GM18858 (cell line): Measurements from ENCODE around the gene F8.

ENCODE experiments used
- ATAC-seq: cut with Tn5 transposase; IDR thresholded peaks from one replicate; pipeline ENCODE4 v1.9.1; 2021; ENCODE audit not compliant: unreplicated experiment

Gene F8

DNA sequence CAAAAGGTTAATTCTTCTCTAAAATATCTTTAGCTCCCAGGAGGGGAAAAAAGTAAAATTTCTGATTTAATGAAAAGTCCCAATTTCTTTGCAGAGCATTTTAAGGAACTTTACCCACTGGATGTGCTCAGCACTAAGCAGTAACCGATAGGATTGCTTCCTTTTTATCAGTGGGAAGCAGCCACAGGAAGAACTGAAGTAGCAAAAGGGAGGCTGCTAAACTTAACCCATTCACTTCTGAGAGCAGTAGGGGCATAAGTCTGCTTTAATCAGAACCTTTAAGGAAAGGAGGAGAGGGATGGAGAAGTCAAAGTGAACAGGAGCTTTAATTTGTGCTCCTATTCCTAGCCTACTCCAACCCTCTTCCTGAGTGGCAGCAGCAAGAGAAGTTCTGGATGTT lies at the start of gene F8:
F8 (minus strand) TSS at position 139 of the 400 bp plus-strand sequence. CDS start 171 bp downstream, outside the sequence.
- no peak for ATAC-seq

DNA sequence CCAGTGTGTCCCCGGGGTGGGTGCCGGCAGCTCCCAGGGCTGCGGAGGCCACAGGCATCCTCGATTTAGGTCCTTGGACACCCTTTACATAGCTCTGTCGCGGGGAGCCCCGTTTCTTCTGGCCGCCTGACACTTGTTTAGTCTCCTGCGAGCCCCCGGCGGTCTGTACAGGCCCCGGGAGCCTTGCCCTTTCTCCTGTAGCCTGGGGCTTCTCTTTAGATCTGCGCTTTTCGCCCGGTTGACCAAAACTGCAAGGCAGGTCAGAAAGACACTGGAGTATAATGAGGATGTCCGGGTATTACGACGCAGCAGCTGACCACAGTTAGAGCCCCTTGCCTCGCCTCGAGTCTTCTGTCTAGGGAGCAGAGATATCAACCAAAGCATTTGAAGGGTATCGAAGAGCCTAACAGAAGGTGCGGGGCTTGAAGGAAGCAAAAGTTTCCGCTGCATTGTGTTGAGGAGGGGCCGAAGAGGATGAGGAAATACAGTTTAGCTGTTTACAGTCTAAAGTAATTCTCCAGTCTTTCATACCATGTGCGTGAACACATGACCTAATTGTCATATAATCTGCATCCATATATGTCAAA lies 49.3 kb upstream of the F8 start:
- peak; percentile 3 for ATAC-seq

DNA sequence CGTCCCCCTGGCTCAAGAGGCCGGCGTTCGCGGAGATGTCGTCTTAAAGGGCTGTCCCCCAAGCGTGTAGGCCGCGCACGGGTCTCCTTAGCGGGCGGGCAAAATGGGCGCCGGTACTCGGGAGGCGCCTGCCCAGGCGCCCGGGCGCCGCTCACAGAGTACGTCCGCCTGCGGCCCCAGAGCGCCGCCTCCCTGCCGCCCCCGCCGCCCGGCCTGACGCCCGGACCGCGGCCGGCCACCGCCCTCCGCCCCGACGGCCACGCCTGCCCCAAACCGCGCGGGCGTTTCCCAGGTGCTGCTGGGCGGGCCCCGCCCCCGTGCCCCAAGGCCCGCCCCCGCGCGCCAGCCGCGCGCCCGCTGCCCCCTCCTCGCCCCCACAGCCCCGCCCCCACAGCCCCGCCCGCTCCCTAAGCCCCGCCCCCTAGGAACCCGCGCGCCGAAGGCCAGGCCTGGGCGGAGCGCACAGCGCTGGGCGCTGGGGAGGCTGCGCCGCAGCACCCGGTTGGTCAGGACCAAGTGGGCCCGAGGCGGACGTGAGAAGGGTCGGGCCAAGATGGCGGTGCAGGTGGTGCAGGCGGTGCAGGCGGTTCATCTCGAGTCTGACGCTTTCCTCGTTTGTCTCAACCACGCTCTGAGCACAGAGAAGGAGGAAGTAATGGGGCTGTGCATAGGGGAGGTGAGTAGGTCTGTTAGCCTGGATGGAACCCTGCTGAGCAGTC lies 48.6 kb upstream of the F8 start, which contains the start of the genes BRCC3, CMC4 and MTCP1:
BRCC3 (plus strand) TSS at position 534 of the 719 bp plus-strand sequence; CDS start at position 554, 20 bp downstream.
CMC4 (minus strand) TSS at position 162 of the 719 bp plus-strand sequence. CDS start 7,113 bp downstream, outside the sequence.
MTCP1 (minus strand) TSS at position 162 of the 719 bp plus-strand sequence. CDS start 5,126 bp downstream, outside the sequence.
- peak; percentile 61 for ATAC-seq

GRCh38 chrX:155070663-155070974 lies 48.1 kb upstream of the F8 start:
- peak; percentile 8 for ATAC-seq

GRCh38 chrX:155070038-155070437 lies 47.5 kb upstream of the F8 start:
- ATAC-seq, result no peak

DNA sequence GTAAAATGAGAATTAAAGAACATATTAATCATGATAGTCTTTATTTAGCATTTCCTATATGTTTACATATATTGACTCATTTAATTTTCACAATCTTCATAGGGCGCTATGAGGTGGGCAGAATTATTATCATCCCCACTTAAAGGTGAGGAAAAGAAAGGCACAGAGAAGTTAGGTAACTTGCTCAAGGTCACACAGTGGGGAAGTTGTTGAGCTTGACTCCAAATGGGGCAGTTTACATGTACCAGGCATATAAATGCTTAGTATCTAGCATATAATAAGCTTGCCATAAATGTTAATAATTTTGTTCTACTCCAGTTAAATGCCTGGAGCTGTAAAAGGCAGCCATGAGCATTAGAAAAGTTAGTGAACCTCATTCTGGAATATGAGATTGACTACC lies 46.9 kb upstream of the F8 start:
- ATAC-seq, result no peak

DNA sequence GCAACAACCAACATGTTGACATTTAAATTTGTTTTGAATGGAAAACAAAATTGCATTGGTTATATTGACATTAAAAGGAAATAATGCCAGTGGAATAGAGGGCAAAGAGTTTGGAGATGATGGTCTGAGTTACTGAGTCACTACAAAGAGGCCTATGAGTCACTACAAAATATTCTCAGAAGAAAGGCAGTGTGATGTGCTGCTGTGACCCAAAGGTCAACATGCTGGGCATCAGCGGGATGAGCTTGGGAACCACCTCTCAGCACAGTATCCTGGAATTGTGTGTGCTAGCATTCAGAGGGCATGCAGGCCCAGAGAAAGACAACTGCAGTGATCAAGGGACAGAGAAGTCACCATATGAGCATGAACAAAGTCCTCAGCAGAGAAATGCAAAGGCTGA lies 45.6 kb upstream of the F8 start:
- ATAC-seq, result no peak

- ATAC-seq, result no peak
Measured at GRCh38 chrX:155065035-155065734, 42.7 kb upstream of the F8 start.

GRCh38 chrX:155061760-155062159 lies 39.2 kb upstream of the F8 start:
- ATAC-seq, result no peak

DNA sequence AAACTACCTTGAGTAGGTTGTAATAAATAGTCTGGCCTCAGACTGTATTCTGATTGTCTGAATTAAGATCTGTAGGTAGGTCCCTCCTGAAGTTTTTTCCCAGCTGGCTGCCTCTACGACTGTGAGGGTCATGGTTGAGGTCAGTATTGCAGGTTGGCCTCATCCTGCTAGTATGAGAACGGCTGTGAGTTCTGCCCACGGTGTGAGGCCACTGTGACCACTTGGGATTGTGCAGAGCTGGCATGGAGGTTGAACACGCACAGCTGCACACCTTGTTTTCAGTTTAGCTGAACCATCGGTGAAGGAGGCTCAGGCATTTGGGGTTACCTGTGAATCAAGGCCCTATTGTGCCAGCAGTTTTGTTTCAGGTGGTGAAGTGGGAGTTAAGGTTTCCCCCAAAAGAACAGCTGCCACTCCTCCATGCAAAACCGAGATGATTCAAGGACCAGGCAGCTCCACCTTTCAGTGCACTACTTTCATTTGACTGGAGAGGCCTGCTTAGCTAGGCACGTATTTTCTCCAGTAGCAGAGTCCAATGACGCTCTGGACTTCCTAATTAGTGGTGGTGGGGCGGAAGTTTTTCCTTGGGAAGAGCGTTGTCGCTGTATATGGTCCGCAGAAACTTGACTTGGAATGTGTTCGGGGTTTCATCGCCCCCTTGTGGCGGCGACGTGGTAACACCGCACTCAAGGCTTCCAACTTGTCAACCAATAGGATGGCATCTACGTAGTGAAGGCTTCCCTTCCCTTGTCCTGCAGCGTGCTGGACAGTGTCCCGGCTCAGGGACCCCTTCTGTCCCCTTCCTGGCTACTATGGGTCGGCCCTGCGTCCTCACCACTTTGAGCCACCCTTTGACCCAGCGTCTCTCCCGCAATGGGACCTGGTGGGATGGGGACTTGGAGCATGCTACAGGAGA lies 34.6 kb upstream of the F8 start:
- ATAC-seq, result peak; percentile 64

GRCh38 chrX:155056471-155056870 lies 33.9 kb upstream of the F8 start:
- ATAC-seq, result no peak

- no peak for ATAC-seq
Measured at GRCh38 chrX:155055494-155055893, 33.0 kb upstream of the F8 start.

- no peak for ATAC-seq
Measured at GRCh38 chrX:155054255-155054654, 31.7 kb upstream of the F8 start.

DNA sequence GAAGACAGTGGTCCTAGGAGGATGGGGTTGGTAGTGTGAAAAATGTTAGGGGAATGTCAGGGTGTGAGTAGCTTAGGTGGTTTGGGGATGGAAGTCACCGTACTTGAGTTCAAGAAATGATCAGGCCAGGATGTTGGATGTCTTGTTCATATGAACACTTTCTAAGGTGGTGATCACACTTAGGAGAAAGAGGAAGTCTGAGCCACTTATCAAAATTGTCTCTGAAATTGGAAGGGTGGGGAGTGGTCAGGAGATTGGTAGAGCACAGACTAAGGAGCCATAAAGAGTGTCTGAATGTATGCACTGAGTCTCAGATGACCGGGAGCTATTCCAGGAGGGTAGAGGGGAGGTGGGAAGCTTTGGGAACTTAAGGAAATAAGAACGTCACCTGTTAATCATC lies 31.1 kb upstream of the F8 start:
- no peak for ATAC-seq

- ATAC-seq, result no peak
Measured at GRCh38 chrX:155052738-155053498, 30.4 kb upstream of the F8 start.

GRCh38 chrX:155048977-155049619 lies 26.6 kb upstream of the F8 start:
- no peak for ATAC-seq

DNA sequence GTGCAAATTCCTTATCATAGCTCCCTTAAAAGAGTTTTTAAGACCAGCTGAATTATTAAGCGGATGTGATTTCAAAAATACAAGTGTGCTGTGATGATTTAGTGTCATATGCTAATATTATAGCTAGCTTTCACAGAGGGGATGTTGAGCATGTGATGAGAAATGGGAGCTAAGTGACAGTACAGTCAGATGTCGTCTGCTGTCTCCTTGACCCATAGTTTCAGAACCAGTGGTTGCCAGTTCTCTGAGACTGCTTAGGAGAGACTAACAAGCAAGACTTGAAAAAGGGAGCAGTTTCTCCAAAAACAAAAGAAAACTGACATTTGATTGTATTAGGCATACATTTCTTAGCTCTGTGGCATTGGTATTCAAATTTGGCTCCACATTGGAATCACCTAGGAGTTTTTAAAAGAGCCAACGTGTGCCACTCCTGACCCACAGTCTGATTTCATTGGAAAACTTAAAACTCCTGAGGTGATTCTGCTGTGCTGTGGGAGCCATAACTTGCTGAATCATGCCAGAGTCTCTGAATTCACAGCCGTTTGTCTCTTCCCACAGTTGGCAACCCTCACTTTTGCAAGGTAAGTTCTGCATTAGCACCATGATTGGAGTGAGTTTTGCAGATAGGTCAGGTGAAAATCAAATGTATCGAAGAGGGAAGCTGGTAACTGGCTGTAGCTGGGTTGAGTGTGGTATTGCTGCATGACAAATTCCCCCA lies 24.4 kb upstream of the F8 start:
- no peak for ATAC-seq

DNA sequence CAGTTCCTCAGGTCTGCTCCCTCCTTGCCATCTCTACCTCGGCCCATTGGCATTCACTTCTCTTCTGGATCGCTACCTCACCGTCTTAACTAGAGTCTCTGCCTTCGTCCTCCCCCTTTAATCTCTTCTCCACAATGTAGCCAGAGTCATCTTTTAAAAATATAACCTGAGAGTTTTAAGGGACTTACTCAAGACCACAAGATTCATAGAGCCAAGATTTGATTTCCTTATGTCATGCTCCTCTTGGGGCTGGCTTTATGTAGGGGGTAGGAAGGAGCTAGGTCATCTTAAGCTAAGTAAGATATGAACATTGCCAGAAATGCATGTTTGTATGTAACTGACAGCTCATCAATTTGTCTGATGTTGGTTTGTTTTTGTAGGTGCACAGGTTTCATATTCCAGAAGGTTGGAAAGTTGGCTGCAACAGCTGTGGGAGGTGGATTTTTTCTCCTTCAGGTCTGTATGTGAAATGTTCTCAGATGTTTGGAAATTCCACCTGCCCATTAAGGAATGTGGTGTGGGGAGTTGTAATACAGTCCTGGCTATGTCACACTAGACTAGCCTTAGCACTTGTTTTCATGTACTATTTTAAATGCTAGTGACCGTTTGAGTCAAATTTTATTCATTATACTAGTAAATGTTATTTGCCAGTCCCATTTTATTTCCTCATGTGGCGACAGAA lies 23.7 kb upstream of the F8 start:
- ATAC-seq, result no peak
